Activated naive CD4-positive, alpha-beta T cell treated with anti-CD3 and anti-CD28 coated beads for 36 hours (primary cell): ENCODE results near the gene HK2. TPM values are rescaled to one million over a fixed set of nuclear protein-coding genes. Genes with fewer than 3 reads are reported as not detected.
"Not testable (repeated sequence)": the region's sequence is repeated elsewhere in the genome, so short reads cannot be mapped to it uniquely, and the experiment has no call there.

Experiments
- CTCF ChIA-PET: fragments of 350-600 bp; sonication (Branson Sonifier 250); formaldehyde crosslinking; loops from one replicate; lab custom pipeline; 2021; ENCODE audit warnings: antibody characterized with exemption; lab: Charles Lee
- DNase-seq: peaks from one replicate; pipeline ENCODE4 v3.0.0-alpha.2; 2020
- H3K27ac Mint-ChIP-seq: one replicate; pipeline ENCODE4 v1.8.0; 2021; ENCODE audit warnings: mild to moderate bottlenecking, mixed read lengths
- H3K27me3 Mint-ChIP-seq: one replicate; pipeline ENCODE4 v1.8.0; 2021; ENCODE audit warnings: low read depth, mixed read lengths
- H3K36me3 Mint-ChIP-seq: one replicate; pipeline ENCODE4 v1.8.0; 2021; ENCODE audit warnings: low read depth, mixed read lengths
- H3K4me1 Mint-ChIP-seq: one replicate; pipeline ENCODE4 v1.8.0; 2021; ENCODE audit warnings: low read depth, mixed read lengths
- H3K4me3 Mint-ChIP-seq: one replicate; pipeline ENCODE4 v1.8.0; 2021; ENCODE audit warnings: mild to moderate bottlenecking, moderate library complexity, mixed read lengths
- H3K9me3 Mint-ChIP-seq: one replicate; pipeline ENCODE4 v1.8.0; 2021; ENCODE audit warnings: mixed read lengths
- intact Hi-C: fragments of 100-400 bp; cut with micrococcal nuclease; formaldehyde crosslinking; loops from one replicate; pipeline ENCODE4 v1.15.1; 2023
- total RNA-seq, 2 experiments: library from RNA; stranded (reverse); gene quantifications; one replicate each; pipeline ENCODE4 v1.2.3, GENCODE V29; 2021

HK2 gene
- total RNA-seq, 2 experiments from 2014 or later = 37.9 to 38.7 TPM

GRCh38 chr2:74896232-74896631 is 62.3 kb downstream of the HK2 start:
- intact Hi-C loops = no loop called here
- Mint-ChIP-seq H3K27me3 (no peaks in the 10 kb centered on the region), H3K36me3 (peaks cover 63% of the 10 kb centered on the region), H3K4me1 (peaks cover 2% of the 10 kb centered on the region), H3K4me3 (no peak overlapping the region), H3K27ac (no peak overlapping the region), H3K9me3 (peaks cover 7% of the 10 kb centered on the region)
- no peak for DNase-seq
- CTCF ChIA-PET = no interaction called here

- H3K4me1 Mint-ChIP-seq, H3K27me3 Mint-ChIP-seq, H3K27ac Mint-ChIP-seq, H3K9me3 Mint-ChIP-seq, intact Hi-C loops, H3K4me3 Mint-ChIP-seq, CTCF ChIA-PET, DNase-seq: not testable (repeated sequence)
- peaks cover 28% of the 10 kb centered on the region for H3K36me3 Mint-ChIP-seq
Measured at GRCh38 chr2:74900225-74900624, 66.3 kb downstream of the HK2 start.

- H3K27me3 Mint-ChIP-seq = peaks cover 6% of the 10 kb centered on the region
- no peak overlapping the region for H3K27ac Mint-ChIP-seq
Measured at GRCh38 chr2:74902281-74902860, 68.4 kb downstream of the HK2 start.

GRCh38 chr2:74906395-74906794 is 72.5 kb downstream of the HK2 start:
- Mint-ChIP-seq H3K4me3 (no peak overlapping the region), H3K27ac (no peak overlapping the region), H3K27me3 (peaks cover 28% of the 10 kb centered on the region), H3K4me1 (peaks cover 7% of the 10 kb centered on the region), H3K36me3 (no peaks in the 10 kb centered on the region), H3K9me3 (no peaks in the 10 kb centered on the region)
- intact Hi-C loops = no loop called here
- CTCF ChIA-PET = interaction anchor here (0.7 to 1.1 kb wide), 2 partner anchors 13 to 192 kb away, joined by 3 to 4 read pairs; no protein-coding TSS in a partner anchor
- DNase-seq = no peak

More at GRCh38 chr2:74902281-74902860, 68.4 kb downstream of the HK2 start:
- DNase-seq = no peak
- intact Hi-C loops = no loop called here
- H3K36me3 Mint-ChIP-seq = peaks cover 11% of the 10 kb centered on the region
- H3K4me1 Mint-ChIP-seq = no peaks in the 10 kb centered on the region
- no peak overlapping the region for H3K4me3 Mint-ChIP-seq
- H3K9me3 Mint-ChIP-seq = peaks cover 2% of the 10 kb centered on the region
- CTCF ChIA-PET = interaction anchor here (1.0 kb wide), 1 partner anchor 25 kb away, joined by 3 read pairs; no protein-coding TSS in a partner anchor

DNA sequence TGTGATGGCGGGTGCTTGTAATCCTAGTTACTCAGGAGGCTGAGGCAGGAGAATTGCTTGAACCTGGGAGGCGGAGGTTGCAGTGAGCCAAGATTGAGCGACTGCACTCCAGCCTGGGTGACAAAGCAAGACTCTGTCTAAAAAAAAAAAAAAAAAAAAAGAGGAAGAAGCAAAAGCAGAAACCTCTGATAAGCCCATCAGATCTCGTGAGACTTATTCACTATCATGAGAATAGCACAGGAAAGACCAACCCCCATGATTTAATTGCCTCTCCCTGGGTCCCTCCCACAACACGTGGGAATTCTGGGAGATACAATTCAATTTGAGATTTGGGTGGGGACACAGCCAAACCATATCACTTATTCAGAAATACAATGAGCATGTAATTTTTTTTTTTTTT is 73.6 kb downstream of the HK2 start:
- CTCF ChIA-PET = interaction anchor here (0.6 to 0.7 kb wide), 2 partner anchors 85 to 254 kb away, joined by 3 to 7 read pairs; no protein-coding TSS in a partner anchor
- H3K27ac Mint-ChIP-seq, H3K4me1 Mint-ChIP-seq, DNase-seq, H3K9me3 Mint-ChIP-seq, intact Hi-C loops, H3K4me3 Mint-ChIP-seq, H3K36me3 Mint-ChIP-seq: not testable (repeated sequence)
- H3K27me3 Mint-ChIP-seq = peaks cover 31% of the 10 kb centered on the region

GRCh38 chr2:74908748-74909444 is 75.0 kb downstream of the HK2 start:
- H3K9me3 Mint-ChIP-seq = no peaks in the 10 kb centered on the region
- DNase-seq = no peak
- intact Hi-C loops = no loop called here
- H3K27ac Mint-ChIP-seq = no peak overlapping the region
- H3K36me3 Mint-ChIP-seq = no peaks in the 10 kb centered on the region
- H3K4me1 Mint-ChIP-seq = peaks cover 7% of the 10 kb centered on the region
- CTCF ChIA-PET = no interaction called here
- peaks cover 35% of the 10 kb centered on the region for H3K27me3 Mint-ChIP-seq
- no peak overlapping the region for H3K4me3 Mint-ChIP-seq

DNA sequence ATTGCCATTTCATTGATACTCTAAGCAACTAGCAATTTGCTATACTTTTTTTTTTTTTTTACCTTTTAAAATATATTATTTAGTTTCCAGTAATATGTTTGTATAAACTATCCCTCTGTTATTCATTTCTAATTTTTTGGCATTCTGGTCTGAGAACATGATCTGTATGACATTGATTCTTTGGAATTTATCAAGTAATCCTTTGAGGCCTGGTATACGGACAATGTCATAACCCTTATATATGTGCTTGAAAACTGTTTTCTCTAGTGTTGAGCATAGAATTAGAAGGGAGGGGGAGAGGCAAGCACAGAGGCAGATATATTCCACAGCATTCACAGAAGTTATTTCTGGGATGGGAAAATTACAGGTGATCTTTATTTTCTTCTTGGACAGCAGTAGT is 76.3 kb downstream of the HK2 start:
- H3K9me3 Mint-ChIP-seq = no peaks in the 10 kb centered on the region
- CTCF ChIA-PET = no interaction called here
- no peaks in the 10 kb centered on the region for H3K36me3 Mint-ChIP-seq
- intact Hi-C loops = no loop called here
- peaks cover 41% of the 10 kb centered on the region for H3K27me3 Mint-ChIP-seq
- no peak overlapping the region for H3K27ac Mint-ChIP-seq
- no peak overlapping the region for H3K4me3 Mint-ChIP-seq
- DNase-seq = no peak
- H3K4me1 Mint-ChIP-seq = peaks cover 9% of the 10 kb centered on the region

- intact Hi-C loops = no loop called here
- no peak for DNase-seq
- Mint-ChIP-seq H3K27me3 (peaks cover 43% of the 10 kb centered on the region), H3K36me3 (no peaks in the 10 kb centered on the region), H3K4me3 (no peak overlapping the region), H3K27ac (no peak overlapping the region), H3K4me1 (peaks cover 9% of the 10 kb centered on the region), H3K9me3 (no peaks in the 10 kb centered on the region)
- CTCF ChIA-PET = interaction anchor here (0.6 kb wide), 1 partner anchor 282 kb away, joined by 3 read pairs; no protein-coding TSS in a partner anchor
Measured at GRCh38 chr2:74911061-74911460, 77.1 kb downstream of the HK2 start.

DNA sequence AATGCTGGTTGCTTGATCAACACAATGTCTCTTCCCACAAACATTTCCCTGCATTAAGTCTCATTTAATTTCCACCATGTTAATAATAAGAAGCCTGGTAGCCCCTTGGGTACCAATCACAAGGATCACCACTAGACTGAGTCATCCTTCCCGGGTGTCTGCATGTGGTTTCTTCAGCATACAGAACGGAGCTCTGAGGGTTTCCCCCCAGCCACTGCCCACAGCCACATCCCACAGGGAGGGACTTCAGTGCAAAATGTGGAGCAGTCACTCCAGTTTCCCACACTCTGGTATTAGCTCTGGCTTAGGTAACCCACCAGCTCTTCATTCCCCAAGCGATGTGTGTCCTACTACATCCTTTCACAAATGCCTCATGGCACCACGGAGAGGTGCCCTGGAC is 81.8 kb downstream of the HK2 start:
- peak; percentile 53 for DNase-seq
- Mint-ChIP-seq H3K4me1 (peaks cover 8% of the 10 kb centered on the region), H3K9me3 (no peaks in the 10 kb centered on the region), H3K27ac (no peak overlapping the region), H3K36me3 (no peaks in the 10 kb centered on the region), H3K27me3 (peaks cover 18% of the 10 kb centered on the region), H3K4me3 (no peak overlapping the region)
- intact Hi-C loops = loop anchor here (5.0 kb wide), 2 partner anchors 137 to 712 kb away; no protein-coding TSS in a partner anchor
- CTCF ChIA-PET = interaction anchor here (0.8 to 1.6 kb wide), 3 partner anchors 150 to 693 kb away, joined by 3 read pairs; no protein-coding TSS in a partner anchor

- no peak overlapping the region for H3K4me3 Mint-ChIP-seq
- intact Hi-C loops = loop anchor here (5.0 kb wide), 2 partner anchors 136 to 711 kb away; no protein-coding TSS in a partner anchor
- peaks cover 15% of the 10 kb centered on the region for H3K27me3 Mint-ChIP-seq
- no peak for DNase-seq
- H3K4me1 Mint-ChIP-seq = peaks cover 8% of the 10 kb centered on the region
- CTCF ChIA-PET = interaction anchor here (1.4 to 1.6 kb wide), 2 partner anchors 149 to 202 kb away, joined by 3 read pairs; no protein-coding TSS in a partner anchor
- H3K27ac Mint-ChIP-seq = no peak overlapping the region
- H3K9me3 Mint-ChIP-seq = no peaks in the 10 kb centered on the region
- H3K36me3 Mint-ChIP-seq = no peaks in the 10 kb centered on the region
Measured at GRCh38 chr2:74916394-74916793, 82.5 kb downstream of the HK2 start.

GRCh38 chr2:74917702-74918619 is 84.0 kb downstream of the HK2 start:
- H3K4me1 Mint-ChIP-seq = peaks cover 8% of the 10 kb centered on the region
- H3K4me3 Mint-ChIP-seq = no peak overlapping the region
- CTCF ChIA-PET = interaction anchor here (0.7 to 4.1 kb wide), 11 partner anchors 12 to 487 kb away, joined by 3 to 22 read pairs (median 3); no protein-coding TSS in a partner anchor
- DNase-seq = no peak
- no peaks in the 10 kb centered on the region for H3K9me3 Mint-ChIP-seq
- H3K27ac Mint-ChIP-seq = no peak overlapping the region
- H3K36me3 Mint-ChIP-seq = no peaks in the 10 kb centered on the region
- intact Hi-C loops = loop anchor here (2.0 to 5.0 kb wide), 5 partner anchors 41 to 709 kb away; partner anchors contain the start of gene POLE4
- peaks cover 8% of the 10 kb centered on the region for H3K27me3 Mint-ChIP-seq
